Mesendoderm (in vitro differentiated cells): Measurements from ENCODE around the gene PARD3.

Experiments
- DNase-seq: peaks from one replicate; pipeline ENCODE4 v3.0.0; 2013
- H2AK5ac ChIP-seq: 2 replicates; pipeline ENCODE4 v1.6.1; 2013; ENCODE audit warnings: low read length, inconsistent platforms
- H2BK120ac ChIP-seq: 2 replicates; pipeline ENCODE4 v1.6.1; 2013; ENCODE audit warnings: low read depth, mild to moderate bottlenecking, low read length, moderate library complexity, mixed read lengths
- H2BK15ac ChIP-seq: replicated peaks from 2 replicates; pipeline ENCODE4 v1.6.1; 2013; ENCODE audit warnings: low read depth, mild to moderate bottlenecking, moderate library complexity
- H2BK5ac ChIP-seq: 2 replicates; pipeline ENCODE4 v1.6.1; 2013; ENCODE audit warnings: low read length, inconsistent platforms
- H3K18ac ChIP-seq: 2 replicates; pipeline ENCODE4 v1.6.1; 2013; ENCODE audit warnings: mild to moderate bottlenecking, low read length, mixed read lengths
- H3K23ac ChIP-seq: one replicate; pipeline ENCODE4 v1.6.1; 2013; ENCODE audit warnings: low read length
- H3K27ac ChIP-seq: 2 replicates; pipeline ENCODE4 v1.5.1; 2013; ENCODE audit warnings: low read depth, mild to moderate bottlenecking, inconsistent platforms, low read length, moderate library complexity
- H3K27me3 ChIP-seq: 2 replicates; pipeline ENCODE4 v1.6.1; 2013; ENCODE audit warnings: low read length, control low read depth, mild to moderate bottlenecking, inconsistent platforms; ENCODE audit not compliant: insufficient read depth, poor library complexity
- H3K36me3 ChIP-seq: 2 replicates; pipeline ENCODE4 v1.6.1; 2013; ENCODE audit warnings: low read length, inconsistent platforms; ENCODE audit not compliant: control insufficient read depth, insufficient read depth
- H3K4ac ChIP-seq: one replicate; pipeline ENCODE4 v1.6.1; 2013; ENCODE audit warnings: low read depth, mild to moderate bottlenecking, low read length, moderate library complexity
- H3K4me1 ChIP-seq: 2 replicates; pipeline ENCODE4 v1.6.1; 2013; ENCODE audit warnings: low read depth, low read length, inconsistent platforms; ENCODE audit not compliant: control insufficient read depth
- H3K4me2 ChIP-seq: 2 replicates; pipeline ENCODE4 v1.6.1; 2013; ENCODE audit warnings: low read length
- H3K4me3 ChIP-seq: 2 replicates; pipeline ENCODE4 v1.5.1; 2013; ENCODE audit warnings: mild to moderate bottlenecking, low read length
- H3K56ac ChIP-seq: one replicate; pipeline ENCODE4 v1.6.1; 2013; ENCODE audit warnings: low read length
- H3K79me1 ChIP-seq: 2 replicates; pipeline ENCODE4 v1.6.1; 2013; ENCODE audit warnings: low read length, inconsistent platforms
- H3K79me2 ChIP-seq: 2 replicates; pipeline ENCODE4 v1.6.1; 2013; ENCODE audit warnings: mild to moderate bottlenecking, low read length; ENCODE audit not compliant: control insufficient read depth, insufficient read depth
- H3K9ac ChIP-seq: 2 replicates; pipeline ENCODE4 v1.6.1; 2013; ENCODE audit warnings: low read length, inconsistent platforms
- H4K5ac ChIP-seq: one replicate; pipeline ENCODE4 v1.6.1; 2013; ENCODE audit warnings: low read length
- H4K8ac ChIP-seq: one replicate; pipeline ENCODE4 v1.6.1; 2013; ENCODE audit warnings: low read depth, mild to moderate bottlenecking, control low read depth, low read length, moderate library complexity
- WGBS: extraction: QIAGEN DNeasy Blood & Tissue Kit; methylation state at CpG from one replicate; pipeline ENCODE4 v1.1.7; 2013; ENCODE audit warnings: low lambda C conversion rate, missing lambda C conversion rate; ENCODE audit not compliant: insufficient coverage; ENCODE audit errors: extremely low coverage; 5-methylcytosine and 5-hydroxymethylcytosine counted together

Gene PARD3

DNA sequence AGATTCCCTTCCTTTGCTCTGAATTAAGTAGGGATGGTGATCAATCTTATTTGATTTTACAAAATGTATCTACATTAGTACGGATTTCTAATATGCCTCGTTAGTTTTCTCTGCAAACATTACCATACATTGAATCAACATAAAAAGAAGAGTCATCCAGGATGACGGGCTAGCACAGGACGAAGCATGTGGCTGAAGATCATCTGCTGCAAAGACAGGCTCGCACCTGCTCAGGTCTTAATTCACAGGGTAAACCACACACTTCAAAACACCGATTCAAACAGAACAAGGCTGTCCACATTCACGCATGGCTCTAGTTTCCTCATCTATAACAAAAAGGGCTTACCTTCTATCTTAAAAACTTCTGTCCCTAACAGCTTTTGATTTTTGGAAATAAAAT is 323.0 kb downstream of the PARD3 start:
- no peak overlapping the region for H2BK120ac ChIP-seq
- H3K27me3 ChIP-seq = no peaks in the 10 kb centered on the region
- peaks cover 1% of the 10 kb centered on the region for H3K4me1 ChIP-seq
- no peaks in the 10 kb centered on the region for H3K36me3 ChIP-seq
- no peak overlapping the region for H2BK15ac ChIP-seq
- no peak overlapping the region for H4K5ac ChIP-seq
- peaks cover 2% of the 10 kb centered on the region for H3K79me1 ChIP-seq
- no peak overlapping the region for H3K27ac ChIP-seq
- WGBS = no CpG with 5 or more reads among the region's 7 CpGs
- no peak overlapping the region for H3K23ac ChIP-seq
- no peak overlapping the region for H3K18ac ChIP-seq
- H3K4me2 ChIP-seq = no peak overlapping the region
- no peak for DNase-seq
- no peak overlapping the region for H3K9ac ChIP-seq
- H4K8ac ChIP-seq = no peak overlapping the region
- H3K56ac ChIP-seq = no peak overlapping the region
- no peak overlapping the region for H3K4ac ChIP-seq
- H3K79me2 ChIP-seq = no peaks in the 10 kb centered on the region
- no peak overlapping the region for H2AK5ac ChIP-seq
- no peak overlapping the region for H2BK5ac ChIP-seq
- H3K4me3 ChIP-seq = no peak overlapping the region

DNA sequence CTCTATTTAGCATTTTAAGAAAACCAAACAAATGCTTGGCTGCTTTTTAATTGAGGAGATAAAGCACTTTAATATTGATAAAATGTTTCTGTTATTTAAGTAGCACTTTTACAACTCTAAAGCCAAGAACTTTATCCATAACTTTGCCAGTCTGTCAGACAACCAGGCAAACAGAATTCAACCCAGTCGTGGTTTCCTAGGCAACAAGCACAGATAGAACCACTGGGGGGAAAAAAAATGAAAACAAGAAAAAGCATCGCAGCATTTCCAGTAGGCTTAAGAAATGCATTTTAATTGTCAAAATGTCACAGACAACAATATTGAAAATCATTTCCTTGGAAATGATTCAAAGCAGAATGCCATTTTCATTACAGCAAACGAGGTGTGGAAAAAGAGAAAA is 323.4 kb downstream of the PARD3 start:
- H3K27ac ChIP-seq = no peak overlapping the region
- no peak overlapping the region for H3K4me2 ChIP-seq
- no peak overlapping the region for H2AK5ac ChIP-seq
- H3K27me3 ChIP-seq = no peaks in the 10 kb centered on the region
- no peak overlapping the region for H3K56ac ChIP-seq
- H3K18ac ChIP-seq = no peak overlapping the region
- H4K8ac ChIP-seq = no peak overlapping the region
- H3K4me3 ChIP-seq = no peak overlapping the region
- no peak overlapping the region for H4K5ac ChIP-seq
- no peaks in the 10 kb centered on the region for H3K36me3 ChIP-seq
- whole genome bisulfite sequencing = no CpG with 5 or more reads among the region's 3 CpGs
- no peak overlapping the region for H2BK120ac ChIP-seq
- no peak overlapping the region for H2BK15ac ChIP-seq
- no peak overlapping the region for H3K4ac ChIP-seq
- H2BK5ac ChIP-seq = no peak overlapping the region
- DNase-seq = no peak
- no peaks in the 10 kb centered on the region for H3K79me2 ChIP-seq
- H3K4me1 ChIP-seq = peaks cover 1% of the 10 kb centered on the region
- H3K23ac ChIP-seq = no peak overlapping the region
- peaks cover 2% of the 10 kb centered on the region for H3K79me1 ChIP-seq
- no peak overlapping the region for H3K9ac ChIP-seq

DNA sequence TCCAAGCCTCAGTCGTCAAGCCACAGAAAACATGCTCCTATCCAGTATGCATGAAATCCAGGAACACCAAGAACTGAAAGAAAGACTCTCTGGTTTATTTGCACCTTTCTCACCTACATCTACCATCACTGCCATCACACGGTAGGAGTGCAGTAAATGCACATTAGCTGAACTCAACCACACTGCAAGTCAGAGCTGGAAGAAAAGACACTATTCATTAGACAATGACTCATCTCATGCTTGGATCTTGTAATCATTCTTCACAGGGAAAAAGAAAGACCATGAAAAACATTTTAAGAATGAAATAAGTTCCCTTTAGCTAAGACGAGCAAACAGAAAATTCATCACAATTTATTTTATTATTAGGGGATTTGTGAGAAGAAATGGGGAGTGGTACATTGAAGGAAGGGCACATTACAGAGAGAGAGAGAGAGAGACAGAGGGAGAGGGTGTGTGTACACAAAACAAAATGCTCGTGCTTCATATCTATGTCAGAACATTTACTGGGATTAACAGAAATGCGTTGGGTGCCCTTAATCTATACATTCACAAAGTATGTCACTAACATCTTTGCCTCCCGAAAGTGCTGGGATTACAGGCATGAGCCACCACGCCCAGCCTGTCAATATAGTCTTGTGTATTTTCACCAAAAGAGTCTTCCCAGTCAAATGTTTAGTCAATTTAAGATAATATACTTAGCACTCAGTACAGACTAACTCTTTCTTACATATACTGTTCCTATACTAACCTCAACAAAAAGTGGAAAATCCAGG is 324.9 kb downstream of the PARD3 start:
- DNase-seq = no peak
- Histone ChIP-seq H3K27me3 (no peaks in the 10 kb centered on the region), H3K56ac (no peak overlapping the region), H4K5ac (no peak overlapping the region), H3K23ac (no peak overlapping the region), H3K27ac (no peak overlapping the region), H3K4me1 (peaks cover 8% of the 10 kb centered on the region), H2AK5ac (no peak overlapping the region), H3K9ac (no peak overlapping the region), H3K4ac (no peak overlapping the region), H3K79me2 (no peaks in the 10 kb centered on the region), H2BK120ac (no peak overlapping the region), H3K4me2 (no peak overlapping the region), H2BK15ac (no peak overlapping the region), H3K36me3 (no peaks in the 10 kb centered on the region), H4K8ac (no peak overlapping the region), H3K79me1 (peaks cover 2% of the 10 kb centered on the region), H3K18ac (no peak overlapping the region), H2BK5ac (no peak overlapping the region), H3K4me3 (no peak overlapping the region)
- WGBS = no CpG with 5 or more reads among the region's 7 CpGs

DNA sequence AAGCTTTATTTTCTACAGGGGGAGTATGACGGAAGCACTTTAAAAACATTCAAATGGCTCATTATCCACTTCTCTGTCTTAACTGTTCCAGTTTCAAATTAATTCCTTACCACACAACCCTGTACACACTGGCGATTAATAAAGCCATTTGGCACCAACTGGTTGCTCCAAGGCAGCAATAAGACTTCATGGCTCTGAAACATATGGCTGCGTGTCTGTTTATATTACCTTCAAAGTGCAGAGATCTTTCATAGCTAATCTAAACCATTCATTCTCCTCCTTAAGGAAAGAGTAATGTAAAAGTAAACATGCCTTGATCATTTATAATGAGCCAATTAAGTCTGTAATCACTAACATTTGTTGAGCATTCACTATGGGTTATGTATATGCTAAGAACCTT is 325.7 kb downstream of the PARD3 start:
- H3K4me2 ChIP-seq = no peak overlapping the region
- no peak overlapping the region for H3K27ac ChIP-seq

DNA sequence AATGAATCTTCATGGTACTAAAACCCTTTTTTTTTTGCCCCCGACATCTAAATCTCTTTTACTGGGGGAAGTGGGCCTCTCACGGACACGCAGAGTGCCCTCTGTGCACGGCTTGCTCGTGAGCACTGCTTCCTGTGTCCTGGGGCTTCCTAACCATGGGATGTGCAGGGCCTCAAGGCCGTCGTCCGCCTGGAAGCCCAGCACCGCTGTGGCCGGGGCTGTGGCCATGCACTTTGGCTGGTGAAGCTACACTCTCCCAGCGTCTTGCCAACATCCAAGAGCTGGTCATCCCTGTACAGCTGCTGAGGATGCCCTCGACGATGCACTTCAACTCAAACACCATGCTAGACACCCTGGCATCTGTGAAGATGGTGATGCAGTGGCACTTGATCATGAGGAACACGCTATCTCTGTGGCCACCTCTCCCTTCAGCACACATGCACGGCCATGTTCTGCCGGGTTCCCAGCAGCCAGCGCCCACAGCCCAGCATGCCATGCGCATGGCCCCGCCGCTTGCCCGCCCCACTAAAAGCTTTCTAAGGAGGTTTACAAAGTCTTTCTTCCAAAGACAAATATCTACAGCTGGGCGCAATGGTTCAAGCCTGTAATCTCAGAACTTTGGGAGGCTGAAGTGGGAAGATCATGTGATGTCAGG is 326.5 kb downstream of the PARD3 start:
- no peak overlapping the region for H4K5ac ChIP-seq
- H3K79me2 ChIP-seq = no peaks in the 10 kb centered on the region
- H3K18ac ChIP-seq = no peak overlapping the region
- no peaks in the 10 kb centered on the region for H3K79me1 ChIP-seq
- H2BK120ac ChIP-seq = no peak overlapping the region
- H2BK5ac ChIP-seq = no peak overlapping the region
- no peak overlapping the region for H2BK15ac ChIP-seq
- no peak overlapping the region for H3K4me2 ChIP-seq
- H3K36me3 ChIP-seq = no peaks in the 10 kb centered on the region
- no peak overlapping the region for H3K4me3 ChIP-seq
- no peak for DNase-seq
- no peak overlapping the region for H3K27ac ChIP-seq
- H3K4me1 ChIP-seq = peaks cover 8% of the 10 kb centered on the region
- H3K56ac ChIP-seq = no peak overlapping the region
- no CpG with 5 or more reads among the region's 22 CpGs for WGBS
- H3K27me3 ChIP-seq = no peaks in the 10 kb centered on the region
- H3K4ac ChIP-seq = no peak overlapping the region
- H2AK5ac ChIP-seq = no peak overlapping the region
- no peak overlapping the region for H3K9ac ChIP-seq
- H4K8ac ChIP-seq = no peak overlapping the region
- H3K23ac ChIP-seq = no peak overlapping the region

More for the DNA sequence above, 325.7 kb downstream of the PARD3 start:
- no CpG with 5 or more reads among the region's 3 CpGs for WGBS
- no peak overlapping the region for H2AK5ac ChIP-seq
- no peak overlapping the region for H3K4ac ChIP-seq
- H2BK5ac ChIP-seq = no peak overlapping the region
- H3K79me1 ChIP-seq = no peaks in the 10 kb centered on the region
- no peak overlapping the region for H3K56ac ChIP-seq
- H3K79me2 ChIP-seq = no peaks in the 10 kb centered on the region
- no peaks in the 10 kb centered on the region for H3K36me3 ChIP-seq
- H4K8ac ChIP-seq = no peak overlapping the region
- no peak overlapping the region for H3K23ac ChIP-seq
- no peak overlapping the region for H3K18ac ChIP-seq
- H3K9ac ChIP-seq = no peak overlapping the region
- no peaks in the 10 kb centered on the region for H3K27me3 ChIP-seq
- H2BK120ac ChIP-seq = no peak overlapping the region
- no peak for DNase-seq
- no peak overlapping the region for H4K5ac ChIP-seq
- H3K4me1 ChIP-seq = peaks cover 8% of the 10 kb centered on the region
- no peak overlapping the region for H3K4me3 ChIP-seq
- no peak overlapping the region for H2BK15ac ChIP-seq
